AG10803 (cell line): ENCODE results near the gene UBE3C.

Experiments
- DNase-seq: peaks from one replicate; pipeline ENCODE4 v3.0.0; 2010; ENCODE audit warnings: low read depth
- H3K4me3 ChIP-seq: 2 replicates; pipeline ENCODE4 v1.5.1; 2011; ENCODE audit warnings: mild to moderate bottlenecking, low read length, control low read depth
- TF ChIP-seq, protein P1 (sequence below): conservative IDR thresholded peaks from 2 replicates; pipeline ENCODE4 v1.5.1; 2011; ENCODE audit warnings: mild to moderate bottlenecking, low read length, control low read depth, inconsistent platforms

Gene UBE3C

GRCh38 chr7:157111311-157111710 lies 27.4 kb upstream of the UBE3C start:
- no peak for DNase-seq
- TF ChIP-seq, protein P1, sequence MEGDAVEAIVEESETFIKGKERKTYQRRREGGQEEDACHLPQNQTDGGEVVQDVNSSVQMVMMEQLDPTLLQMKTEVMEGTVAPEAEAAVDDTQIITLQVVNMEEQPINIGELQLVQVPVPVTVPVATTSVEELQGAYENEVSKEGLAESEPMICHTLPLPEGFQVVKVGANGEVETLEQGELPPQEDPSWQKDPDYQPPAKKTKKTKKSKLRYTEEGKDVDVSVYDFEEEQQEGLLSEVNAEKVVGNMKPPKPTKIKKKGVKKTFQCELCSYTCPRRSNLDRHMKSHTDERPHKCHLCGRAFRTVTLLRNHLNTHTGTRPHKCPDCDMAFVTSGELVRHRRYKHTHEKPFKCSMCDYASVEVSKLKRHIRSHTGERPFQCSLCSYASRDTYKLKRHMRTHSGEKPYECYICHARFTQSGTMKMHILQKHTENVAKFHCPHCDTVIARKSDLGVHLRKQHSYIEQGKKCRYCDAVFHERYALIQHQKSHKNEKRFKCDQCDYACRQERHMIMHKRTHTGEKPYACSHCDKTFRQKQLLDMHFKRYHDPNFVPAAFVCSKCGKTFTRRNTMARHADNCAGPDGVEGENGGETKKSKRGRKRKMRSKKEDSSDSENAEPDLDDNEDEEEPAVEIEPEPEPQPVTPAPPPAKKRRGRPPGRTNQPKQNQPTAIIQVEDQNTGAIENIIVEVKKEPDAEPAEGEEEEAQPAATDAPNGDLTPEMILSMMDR: no peak
- no peak overlapping the region for H3K4me3 ChIP-seq

DNA sequence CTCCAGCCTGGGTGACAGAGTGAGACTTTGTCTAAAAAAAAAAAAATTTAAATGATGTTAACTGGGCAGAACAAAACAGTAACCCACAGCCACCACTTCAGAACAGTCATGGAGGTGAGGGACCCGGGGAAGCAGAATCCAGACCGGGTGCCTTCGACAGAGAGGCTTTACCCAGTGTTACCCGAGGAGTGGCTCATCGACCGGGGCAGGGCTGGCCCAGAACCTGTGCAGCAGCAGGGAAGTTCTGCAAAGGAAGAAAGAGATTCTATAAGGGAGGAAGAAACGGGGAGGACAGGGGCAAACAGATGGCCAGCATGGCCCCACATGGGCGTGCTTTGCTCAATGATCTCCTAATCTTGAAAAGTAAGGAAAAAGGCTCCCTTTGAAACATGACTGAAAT lies 26.0 kb upstream of the UBE3C start:
- DNase-seq: no peak
- TF ChIP-seq, protein P1: no peak
- H3K4me3 ChIP-seq: no peak overlapping the region

- TF ChIP-seq, protein P1: no peak
- H3K4me3 ChIP-seq: no peak overlapping the region
- DNase-seq: no peak
These were observed 25.1 kb upstream of the UBE3C start for GRCh38 chr7:157113607-157114006.

- H3K4me3 ChIP-seq: no peak overlapping the region
- no peak for DNase-seq
- TF ChIP-seq, protein P1: no peak
These were observed 22.0 kb upstream of the UBE3C start for GRCh38 chr7:157116762-157117161.

GRCh38 chr7:157117796-157118195 lies 20.9 kb upstream of the UBE3C start:
- no peak overlapping the region for H3K4me3 ChIP-seq
- TF ChIP-seq, protein P1: no peak
- no peak for DNase-seq

DNA sequence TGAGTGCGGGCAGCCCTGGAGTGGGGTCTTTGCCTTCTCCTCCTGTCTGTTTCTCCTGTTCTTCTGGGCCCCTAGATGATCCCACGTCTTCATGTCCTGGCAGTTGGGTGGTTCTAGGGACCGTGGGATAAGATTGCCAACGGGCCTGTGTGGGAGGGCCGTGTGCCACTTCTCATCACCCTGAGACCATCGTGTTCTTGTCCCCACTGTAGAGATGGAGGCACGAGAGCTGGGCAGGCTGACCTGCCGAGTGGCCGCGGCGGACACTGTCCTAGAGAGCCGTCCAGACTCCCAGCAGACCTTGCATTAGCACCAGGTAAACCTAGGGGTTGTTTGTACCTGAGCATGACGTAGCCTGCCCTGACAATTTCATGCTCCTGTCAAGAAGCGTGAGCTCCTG lies 18.5 kb upstream of the UBE3C start:
- DNase-seq: no peak
- TF ChIP-seq, protein P1: no peak
- H3K4me3 ChIP-seq: no peak overlapping the region

- DNase-seq: no peak
- TF ChIP-seq, protein P1: no peak
- H3K4me3 ChIP-seq: no peak overlapping the region
These were observed 17.5 kb upstream of the UBE3C start for GRCh38 chr7:157121184-157121715.
